Activated T-cell treated with anti-CD3 and anti-CD28 coated beads, Interleukin-2, amount 50 U/mL, for 72 hours (primary cell): Measurements from ENCODE around the gene APBB2. TPM values are rescaled to one million over a fixed set of nuclear protein-coding genes. Genes with fewer than 3 reads are reported as not detected.
"Not testable (repeated sequence)": the region's sequence is repeated elsewhere in the genome, so short reads cannot be mapped to it uniquely, and the experiment has no call there.

Source experiments
- ATAC-seq, 2 donors: fragments of 150-1000 bp; cut with Tn5 transposase; replicated peaks in 1 of 2; 2 replicates each; pipeline ENCODE4 v1.10.0; 2021; ENCODE audit warnings: moderate library complexity in 2 of 2, mild to moderate bottlenecking in 1 of 2
- DNase-seq, 2 donors: peaks; one replicate each; pipeline ENCODE4 v3.0.0; 2021 to 2022; ENCODE audit warnings: mixed read lengths in 1 of 2
- H3K27ac Mint-ChIP-seq: one replicate; pipeline ENCODE4 v1.8.0; 2022; ENCODE audit warnings: mild to moderate bottlenecking, moderate library complexity, mixed read lengths
- H3K27me3 Mint-ChIP-seq: one replicate; pipeline ENCODE4 v1.8.0; 2022; ENCODE audit warnings: low read depth, mixed read lengths
- H3K36me3 Mint-ChIP-seq, 2 donors: one replicate each; pipeline ENCODE4 v1.8.0; 2022; ENCODE audit warnings: mixed read lengths in 2 of 2, mild to moderate bottlenecking in 1 of 2; ENCODE audit not compliant: insufficient read depth in 2 of 2
- H3K4me1 Mint-ChIP-seq: one replicate; pipeline ENCODE4 v1.8.0; 2022; ENCODE audit warnings: low read depth, mixed read lengths
- H3K4me3 Mint-ChIP-seq, 2 donors: one replicate each; pipeline ENCODE4 v1.8.0; 2022; ENCODE audit warnings: mild to moderate bottlenecking in 2 of 2, mixed read lengths in 2 of 2, moderate library complexity in 2 of 2
- H3K9me3 Mint-ChIP-seq, 2 donors: one replicate each; pipeline ENCODE4 v1.8.0; 2022; ENCODE audit warnings: mixed read lengths in 2 of 2
- total RNA-seq, 2 donors: library from RNA; stranded (reverse); gene quantifications; one replicate each; pipeline ENCODE4 v1.2.3, GENCODE V29; 2022

The APBB2 gene
- total RNA-seq, 2 donors from 2014 or later, result 6.8 to 8.6 TPM

DNA sequence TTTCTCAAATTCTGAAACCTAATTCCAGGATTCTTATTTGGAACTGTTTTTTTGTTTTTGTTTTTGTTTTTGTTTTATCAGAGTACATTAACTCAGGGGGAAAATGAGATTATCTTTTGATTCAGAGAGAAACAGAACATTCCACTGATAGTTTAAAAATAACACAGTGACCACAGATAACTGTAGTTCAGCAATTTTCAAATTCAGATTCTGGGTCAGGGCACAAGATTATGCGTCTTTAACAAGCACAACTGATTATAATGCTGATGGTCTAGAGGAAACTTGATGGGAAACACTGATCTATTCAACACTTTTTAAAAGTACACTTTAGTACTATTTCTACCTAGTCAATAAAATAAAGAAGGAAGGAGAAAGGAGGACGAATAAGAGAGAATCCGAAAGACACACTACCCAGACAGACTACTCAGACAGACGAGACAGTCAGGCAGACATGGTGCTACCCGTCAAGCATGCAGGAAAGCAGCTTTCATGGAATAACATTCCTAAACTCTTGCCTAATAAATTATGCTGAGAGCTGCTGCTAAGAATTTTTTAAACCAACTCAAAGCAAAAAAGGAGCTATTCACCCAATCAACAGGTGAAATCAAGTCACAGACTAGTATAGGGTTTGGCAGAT lies 59.0 kb downstream of the APBB2 start:
- no peaks in the 10 kb centered on the region for H3K9me3 Mint-ChIP-seq
- no peaks in the 10 kb centered on the region for H3K27me3 Mint-ChIP-seq
- H3K36me3 Mint-ChIP-seq, result no peaks in the 10 kb centered on the region
- ATAC-seq (no peak), DNase-seq (no peak)
- no peak overlapping the region for H3K4me3 Mint-ChIP-seq
- no peak overlapping the region for H3K27ac Mint-ChIP-seq
- no peaks in the 10 kb centered on the region for H3K4me1 Mint-ChIP-seq

DNA sequence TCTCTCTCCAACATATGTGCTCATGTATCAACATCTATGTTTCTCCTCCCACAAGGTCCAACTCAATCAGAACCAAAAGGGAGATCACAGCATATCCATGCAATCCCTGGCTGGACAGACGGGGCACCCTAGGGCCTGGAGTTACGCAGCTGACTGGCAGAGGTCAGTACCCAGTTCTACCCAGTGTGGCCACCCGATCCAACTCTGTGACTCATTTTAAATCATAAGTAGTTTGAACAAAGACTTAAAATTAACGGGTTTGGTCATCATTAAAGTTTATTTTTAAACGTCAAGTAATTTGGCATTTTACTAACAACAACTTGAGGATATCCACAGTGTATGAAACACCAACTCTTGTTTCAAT lies 59.5 kb downstream of the APBB2 start:
- no peak for DNase-seq
- Mint-ChIP-seq H3K36me3 (no peaks in the 10 kb centered on the region), H3K9me3 (no peaks in the 10 kb centered on the region), H3K4me3 (no peak overlapping the region), H3K4me1 (no peaks in the 10 kb centered on the region), H3K27me3 (no peaks in the 10 kb centered on the region), H3K27ac (no peak overlapping the region)
- no peak for ATAC-seq

DNA sequence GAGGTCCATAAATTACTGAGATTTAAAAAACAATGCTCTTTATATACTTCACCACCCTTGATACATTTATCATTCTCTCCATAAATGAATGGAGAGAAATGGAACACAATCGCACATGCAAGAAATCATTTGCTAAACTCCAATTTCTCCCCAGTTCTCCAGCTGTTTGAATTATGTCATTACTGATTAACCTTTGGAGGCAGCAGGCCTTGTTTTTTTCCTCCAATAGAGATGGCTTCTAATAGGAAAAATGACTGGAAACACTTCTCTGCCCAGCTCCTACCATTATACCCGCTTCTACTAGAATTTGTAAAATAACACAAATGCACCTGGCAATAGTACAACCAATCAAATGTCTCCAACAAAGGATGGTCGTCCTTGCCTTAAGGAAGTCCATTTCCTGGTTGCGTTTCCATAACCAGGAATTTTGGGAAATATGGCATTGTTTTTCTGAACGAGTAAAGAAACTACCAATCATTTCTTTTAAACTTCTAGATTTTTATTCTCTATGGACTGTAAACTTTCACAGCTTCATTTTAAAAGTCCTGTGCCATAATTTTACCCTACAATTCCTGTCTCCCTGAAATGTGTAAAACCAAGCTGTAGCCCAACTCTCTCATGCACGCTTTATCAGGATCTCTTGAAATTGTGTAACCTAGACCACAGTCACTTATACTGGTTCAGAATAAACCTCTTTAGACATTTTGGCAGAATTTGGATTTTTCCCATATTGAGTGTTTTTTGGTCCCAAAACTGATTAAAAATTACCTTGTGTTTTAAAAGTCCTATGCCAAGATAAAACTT lies 60.1 kb downstream of the APBB2 start:
- ATAC-seq (no peak), DNase-seq (no peak)
- Mint-ChIP-seq H3K27me3 (no peaks in the 10 kb centered on the region), H3K9me3 (no peaks in the 10 kb centered on the region), H3K27ac (no peak overlapping the region), H3K4me1 (no peaks in the 10 kb centered on the region), H3K36me3 (no peaks in the 10 kb centered on the region), H3K4me3 (no peak overlapping the region)

DNA sequence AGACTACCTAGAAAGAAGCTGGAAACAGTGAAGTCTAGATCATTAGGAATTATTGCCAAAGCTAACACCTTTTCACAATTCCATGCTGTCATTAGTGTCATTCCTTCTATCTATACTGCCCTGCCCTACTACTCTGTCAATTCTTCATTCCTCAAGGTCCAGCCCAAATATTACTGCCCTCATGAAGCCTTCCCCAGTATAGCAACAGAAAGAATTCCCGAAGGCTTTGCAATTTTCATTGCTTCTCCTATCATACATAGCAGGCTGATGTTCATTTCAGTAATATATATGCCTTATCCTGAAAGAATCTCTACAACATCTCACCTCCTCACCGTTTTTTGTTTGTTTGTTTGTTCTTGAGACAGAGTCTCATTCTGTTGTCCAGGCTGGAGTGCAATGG lies 63.9 kb downstream of the APBB2 start:
- no peak for ATAC-seq
- peaks cover 0 to 2% of the 10 kb centered on the region in 2 donors for H3K9me3 Mint-ChIP-seq
- no peak overlapping the region for H3K4me3 Mint-ChIP-seq
- no peak for DNase-seq
- H3K27ac Mint-ChIP-seq, result no peak overlapping the region
- no peaks in the 10 kb centered on the region for H3K27me3 Mint-ChIP-seq
- no peaks in the 10 kb centered on the region for H3K36me3 Mint-ChIP-seq
- no peaks in the 10 kb centered on the region for H3K4me1 Mint-ChIP-seq

DNA sequence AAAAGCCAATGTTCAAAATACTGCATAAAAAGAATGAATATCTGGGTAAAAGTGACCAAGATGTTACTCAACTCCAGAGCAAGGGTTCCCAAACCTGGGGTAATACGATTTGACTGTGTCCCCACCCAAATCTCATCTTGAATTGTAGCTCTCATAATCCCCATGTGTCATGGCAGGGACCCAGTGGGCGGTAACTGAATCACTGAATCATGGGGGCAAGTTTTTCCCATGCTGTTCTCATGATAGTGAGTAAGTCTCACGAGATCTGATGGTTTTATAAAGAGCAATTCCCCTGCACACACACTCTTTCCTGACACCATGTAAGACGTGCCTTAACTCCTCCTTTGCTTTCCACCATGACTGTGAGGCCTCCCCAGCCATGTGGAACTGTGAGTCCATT lies 64.8 kb downstream of the APBB2 start:
- H3K4me1 Mint-ChIP-seq, H3K4me3 Mint-ChIP-seq, H3K27me3 Mint-ChIP-seq, H3K27ac Mint-ChIP-seq, DNase-seq, H3K9me3 Mint-ChIP-seq, ATAC-seq, H3K36me3 Mint-ChIP-seq: not testable (repeated sequence)

DNA sequence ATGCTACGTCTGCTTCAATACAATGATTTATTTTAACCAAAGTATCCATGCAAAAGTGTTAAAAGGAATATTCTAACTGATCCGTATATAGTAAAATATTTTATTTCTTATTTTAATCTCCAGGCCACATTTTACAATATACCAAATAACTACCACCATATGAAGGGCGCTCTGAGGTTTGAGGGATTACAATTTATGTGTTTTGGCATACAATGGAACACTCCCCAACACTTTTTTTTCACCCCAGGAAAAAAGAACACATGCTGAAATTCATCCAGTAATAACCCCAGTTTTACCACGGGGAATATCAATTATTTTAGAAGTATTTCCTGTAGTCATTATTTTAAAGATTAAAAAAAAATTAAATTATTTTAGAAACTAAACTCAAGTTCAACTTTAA lies 65.4 kb downstream of the APBB2 start:
- no peaks in the 10 kb centered on the region for H3K27me3 Mint-ChIP-seq
- H3K27ac Mint-ChIP-seq, result no peak overlapping the region
- H3K9me3 Mint-ChIP-seq, result peaks cover 0 to 2% of the 10 kb centered on the region in 2 donors
- no peak for DNase-seq
- ATAC-seq, result no peak
- H3K4me1 Mint-ChIP-seq, result no peaks in the 10 kb centered on the region
- H3K4me3 Mint-ChIP-seq, result no peak overlapping the region
- no peaks in the 10 kb centered on the region for H3K36me3 Mint-ChIP-seq

DNA sequence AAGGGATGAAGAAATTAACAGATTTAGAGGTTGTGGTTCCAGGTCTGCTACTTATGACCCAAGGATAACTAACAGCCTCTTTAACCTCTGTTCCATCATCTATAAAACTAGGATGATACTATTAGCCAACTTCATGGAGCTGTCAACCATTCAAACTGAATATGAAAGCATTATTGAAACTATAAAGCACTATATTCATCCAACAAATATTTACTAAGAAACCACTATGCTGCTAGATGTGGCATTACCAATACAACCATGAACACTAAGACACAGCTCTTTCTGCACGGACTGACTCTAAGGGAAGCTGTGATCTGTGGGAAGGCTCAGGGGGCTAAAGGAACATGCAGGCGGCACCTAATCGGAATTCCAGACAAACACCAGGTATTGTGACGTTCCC lies 66.0 kb downstream of the APBB2 start:
- H3K4me1 Mint-ChIP-seq, result no peaks in the 10 kb centered on the region
- H3K36me3 Mint-ChIP-seq, result no peaks in the 10 kb centered on the region
- no peak for ATAC-seq
- H3K4me3 Mint-ChIP-seq, result no peak overlapping the region
- peaks cover 0 to 2% of the 10 kb centered on the region in 2 donors for H3K9me3 Mint-ChIP-seq
- DNase-seq, result no peak
- no peak overlapping the region for H3K27ac Mint-ChIP-seq
- H3K27me3 Mint-ChIP-seq, result no peaks in the 10 kb centered on the region

DNA sequence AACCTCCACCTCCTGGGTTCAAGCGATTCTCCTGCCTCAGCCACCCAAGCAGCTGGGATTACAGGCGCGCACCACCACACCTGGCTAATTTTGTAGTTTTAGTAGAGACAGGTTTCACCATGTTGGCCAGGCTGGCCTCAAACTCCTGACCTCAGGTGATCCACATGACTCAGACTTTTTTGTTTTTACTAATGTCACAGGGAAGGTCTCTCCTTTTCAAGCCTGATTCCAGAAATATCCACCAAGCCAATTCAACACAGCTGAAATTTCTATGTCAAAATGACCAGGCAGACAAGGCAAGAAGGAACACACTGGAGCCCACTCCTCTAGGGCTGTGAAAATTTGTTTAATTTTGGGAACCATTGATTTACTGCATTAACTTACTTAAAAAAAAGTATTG lies 66.8 kb downstream of the APBB2 start:
- not testable (repeated sequence) for H3K9me3 Mint-ChIP-seq, DNase-seq, H3K4me3 Mint-ChIP-seq, H3K27me3 Mint-ChIP-seq, H3K36me3 Mint-ChIP-seq, ATAC-seq, H3K4me1 Mint-ChIP-seq, H3K27ac Mint-ChIP-seq

DNA sequence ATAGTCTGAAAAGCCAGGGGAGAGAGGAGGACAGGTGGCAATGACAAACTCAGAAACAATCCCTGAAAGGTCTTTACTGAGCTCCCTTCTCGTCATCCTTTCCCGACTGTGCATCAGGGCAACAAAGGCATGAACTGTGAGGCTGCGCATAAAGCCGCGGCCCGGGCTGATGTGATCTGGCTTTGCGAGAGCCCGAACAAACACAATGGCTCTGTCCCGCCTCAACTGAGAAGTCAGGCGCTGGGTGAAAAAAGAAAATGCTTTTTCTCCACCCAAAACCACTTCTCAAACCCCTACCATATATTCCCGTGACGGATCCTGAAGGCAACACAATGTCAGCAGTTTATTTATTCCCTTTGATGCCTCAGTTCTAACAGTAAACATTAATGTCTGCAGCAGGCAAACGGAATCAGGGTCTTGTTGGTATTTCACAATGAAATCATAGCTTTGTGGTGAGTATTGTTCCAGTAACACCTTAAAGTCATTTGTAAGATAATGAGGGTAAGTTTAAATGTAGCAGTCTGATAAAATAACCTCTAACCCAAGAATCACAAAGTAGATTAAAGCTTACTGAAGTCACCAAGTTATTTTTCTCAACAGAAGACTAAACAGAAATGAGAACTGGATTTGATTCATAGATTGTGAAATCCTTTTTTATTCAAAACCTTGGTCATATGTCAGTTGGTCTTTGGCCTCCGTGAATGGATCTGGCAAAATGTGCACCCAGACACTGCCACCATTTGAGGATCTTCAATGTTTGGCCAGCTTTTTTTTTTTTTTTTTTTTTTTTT lies 67.4 kb downstream of the APBB2 start:
- no peaks in the 10 kb centered on the region for H3K36me3 Mint-ChIP-seq
- no peak overlapping the region for H3K27ac Mint-ChIP-seq
- H3K9me3 Mint-ChIP-seq, result peaks cover 0 to 2% of the 10 kb centered on the region in 2 donors
- H3K4me3 Mint-ChIP-seq, result no peak overlapping the region
- ATAC-seq, result no peak
- no peaks in the 10 kb centered on the region for H3K27me3 Mint-ChIP-seq
- DNase-seq, result no peak
- H3K4me1 Mint-ChIP-seq, result no peaks in the 10 kb centered on the region

DNA sequence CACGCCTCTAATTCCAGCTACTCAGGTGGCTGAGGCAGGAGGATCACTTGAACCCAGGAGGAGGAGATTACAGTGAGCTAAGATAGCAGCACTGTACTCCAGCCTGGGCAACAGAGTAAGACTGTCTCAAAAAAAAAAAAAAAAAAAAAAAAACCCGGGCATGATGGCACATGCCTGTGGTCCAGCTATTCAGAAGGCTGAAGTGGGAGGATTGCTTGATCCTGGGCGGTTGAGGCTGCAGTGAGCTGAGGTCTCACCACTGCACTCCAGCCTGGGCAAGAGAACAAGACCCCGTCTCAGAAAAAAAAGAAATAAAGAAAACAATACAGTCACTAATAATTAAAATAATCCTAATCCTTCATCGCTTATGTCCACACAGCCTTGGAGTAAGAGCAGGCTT lies 68.1 kb downstream of the APBB2 start:
- Mint-ChIP-seq H3K27me3 (no peaks in the 10 kb centered on the region), H3K9me3 (peaks cover 0 to 2% of the 10 kb centered on the region in 2 donors), H3K4me1 (no peaks in the 10 kb centered on the region), H3K27ac (no peak overlapping the region), H3K4me3 (no peak overlapping the region), H3K36me3 (no peaks in the 10 kb centered on the region)
- DNase-seq, result no peak
- no peak for ATAC-seq

DNA sequence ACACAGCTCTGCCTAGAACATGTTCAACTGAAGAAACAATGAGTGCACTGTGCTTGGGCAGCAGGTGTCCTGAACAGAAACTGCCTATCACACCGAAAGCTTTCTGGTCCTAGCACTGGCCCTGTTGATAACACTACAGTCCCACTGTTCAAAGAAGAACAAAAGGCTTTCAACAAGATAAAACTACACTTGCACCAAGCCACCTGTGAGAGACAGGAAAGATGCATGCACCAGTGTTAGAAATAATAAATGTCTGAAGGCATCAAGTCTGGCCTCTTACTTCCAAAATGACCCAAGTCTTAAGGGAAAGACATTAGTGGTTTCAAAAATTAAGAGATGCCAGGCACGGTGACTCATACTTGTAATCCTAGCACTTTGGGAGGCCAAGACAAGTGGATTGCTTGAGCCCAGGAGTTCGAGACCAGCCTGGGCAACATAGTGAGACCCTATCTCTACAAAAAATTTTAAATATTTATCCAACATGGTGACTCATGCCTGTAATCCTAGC lies 68.7 kb downstream of the APBB2 start:
- Mint-ChIP-seq H3K36me3 (no peaks in the 10 kb centered on the region), H3K27ac (no peak overlapping the region), H3K27me3 (no peaks in the 10 kb centered on the region), H3K9me3 (peaks cover 0 to 2% of the 10 kb centered on the region in 2 donors), H3K4me3 (no peak overlapping the region), H3K4me1 (no peaks in the 10 kb centered on the region)
- DNase-seq (no peak), ATAC-seq (no peak)

DNA sequence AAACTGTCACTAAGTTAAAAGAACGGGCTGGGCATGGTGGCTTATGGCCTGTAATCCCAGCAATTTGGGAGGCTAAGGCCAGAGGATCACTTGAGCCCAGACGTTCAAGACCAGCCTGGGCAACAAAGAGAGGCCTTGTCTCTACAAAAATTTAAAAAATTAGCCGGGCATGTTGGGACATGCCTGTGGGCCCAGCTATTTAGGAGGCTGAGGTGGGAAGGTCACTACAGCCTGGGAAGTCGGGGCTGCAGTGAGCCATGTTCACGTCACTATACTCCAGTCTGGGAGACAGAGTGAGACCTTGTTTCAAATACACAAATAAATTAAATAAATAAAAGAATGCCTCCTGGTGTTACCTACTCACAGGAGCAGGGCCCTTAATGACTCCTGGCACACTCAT lies 69.5 kb downstream of the APBB2 start:
- no peak for DNase-seq
- Mint-ChIP-seq H3K36me3 (no peaks in the 10 kb centered on the region), H3K27me3 (no peaks in the 10 kb centered on the region), H3K9me3 (peaks cover 0 to 2% of the 10 kb centered on the region in 2 donors), H3K4me1 (no peaks in the 10 kb centered on the region), H3K27ac (no peak overlapping the region), H3K4me3 (no peak overlapping the region)
- ATAC-seq, result no peak

DNA sequence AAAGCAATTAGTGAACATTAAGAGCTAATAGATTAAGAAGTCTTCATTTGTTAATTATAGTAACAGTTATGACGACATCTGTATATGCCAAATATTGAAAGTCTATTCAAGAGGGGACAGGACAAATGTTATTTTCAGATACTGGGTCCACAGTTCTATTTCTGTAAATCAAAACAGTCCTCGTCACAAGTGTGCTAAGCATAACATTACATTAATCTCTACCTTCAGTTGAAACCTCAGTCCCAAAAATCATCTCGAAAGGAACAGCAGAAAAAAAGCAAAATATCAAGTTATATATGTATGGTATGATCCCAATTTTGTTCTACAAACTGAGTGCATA lies 70.3 kb downstream of the APBB2 start:
- H3K4me3 Mint-ChIP-seq, result no peak overlapping the region
- H3K27ac Mint-ChIP-seq, result no peak overlapping the region
- DNase-seq, result no peak
- H3K4me1 Mint-ChIP-seq, result no peaks in the 10 kb centered on the region
- no peaks in the 10 kb centered on the region for H3K27me3 Mint-ChIP-seq
- ATAC-seq, result no peak
- no peaks in the 10 kb centered on the region for H3K36me3 Mint-ChIP-seq
- peaks cover 0 to 2% of the 10 kb centered on the region in 2 donors for H3K9me3 Mint-ChIP-seq
